GM12891 (cell line): ENCODE measurements around the gene VPS37D.
"Not testable (repeated sequence)": the region's sequence is repeated elsewhere in the genome, so short reads cannot be mapped to it uniquely, and the experiment has no call there.

Experiments used
- DNase-seq: peaks from one replicate; pipeline ENCODE4 v3.0.0; 2011; ENCODE audit warnings: low spot score; ENCODE audit not compliant: insufficient read length
- FAIRE-seq: peaks from 2 replicates; lab custom pipeline; 2011; peaks lifted over from hg19 to GRCh38; lab: Jason Lieb, UNC
- PAX5 ChIP-seq: IDR thresholded peaks from 2 replicates; pipeline ENCODE4 v1.6.1; 2011; ENCODE audit warnings: low read length, moderate library complexity, mild to moderate bottlenecking; ENCODE audit not compliant: insufficient read depth, severe bottlenecking
- POLR2A ChIP-seq: IDR thresholded peaks from 2 replicates; pipeline ENCODE4 v1.6.1; 2011; ENCODE audit warnings: low read depth, low read length, control low read depth
- POLR2AphosphoS5 ChIP-seq: IDR thresholded peaks from 2 replicates; pipeline ENCODE4 v1.6.1; 2011; ENCODE audit warnings: low read depth, low read length, control low read depth
- POU2F2 ChIP-seq: IDR thresholded peaks from 2 replicates; pipeline ENCODE4 v1.6.1; 2011; ENCODE audit warnings: low read depth, mild to moderate bottlenecking, control low read depth, low read length, moderate library complexity
- SPI1 ChIP-seq: IDR thresholded peaks from 2 replicates; pipeline ENCODE4 v1.6.1; 2011; ENCODE audit warnings: low read depth, low read length, control low read depth
- TAF1 ChIP-seq: IDR thresholded peaks from 2 replicates; pipeline ENCODE4 v1.6.1; 2011; ENCODE audit warnings: low read depth, low read length, control low read depth

Gene VPS37D

DNA sequence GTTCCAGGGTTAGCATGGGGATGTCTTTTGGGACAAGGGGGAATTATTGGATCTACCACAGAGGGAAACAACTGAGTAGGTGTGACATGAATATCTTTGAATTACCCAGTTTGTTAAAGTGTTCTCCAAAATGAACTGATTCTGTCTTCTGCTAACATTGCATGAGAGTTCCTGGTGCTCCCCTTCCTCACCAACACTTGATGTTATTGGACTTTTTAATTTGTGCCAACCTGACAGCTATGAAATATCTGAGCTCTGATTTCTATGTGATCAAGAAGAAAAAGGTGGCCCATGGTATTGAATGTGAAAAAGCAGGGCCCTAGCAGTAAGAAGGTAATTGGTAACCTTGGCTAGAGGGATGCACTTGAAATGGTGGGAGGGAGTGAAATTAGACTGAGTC is 4.6 kb upstream of the VPS37D start:
- DNase-seq (no peak), FAIRE-seq (no peak)
- TF ChIP-seq POLR2A, result no peak

GRCh38 chr7:73668103-73668885 is 663 bp downstream of the VPS37D start:
- DNase-seq, result no peak
- FAIRE-seq, result peak; percentile 52

GRCh38 chr7:73668886-73669230 is 1.2 kb downstream of the VPS37D start:
- no peak for TF ChIP-seq POU2F2
- TF ChIP-seq TAF1, result no peak
- TF ChIP-seq SPI1, result no peak
- TF ChIP-seq POLR2A, result no peak
- no peak for TF ChIP-seq PAX5
- TF ChIP-seq POLR2AphosphoS5, result no peak
- no peak for FAIRE-seq
- no peak for DNase-seq

More at GRCh38 chr7:73668103-73668885, 663 bp downstream of the VPS37D start:
- no peak for TF ChIP-seq SPI1

DNA sequence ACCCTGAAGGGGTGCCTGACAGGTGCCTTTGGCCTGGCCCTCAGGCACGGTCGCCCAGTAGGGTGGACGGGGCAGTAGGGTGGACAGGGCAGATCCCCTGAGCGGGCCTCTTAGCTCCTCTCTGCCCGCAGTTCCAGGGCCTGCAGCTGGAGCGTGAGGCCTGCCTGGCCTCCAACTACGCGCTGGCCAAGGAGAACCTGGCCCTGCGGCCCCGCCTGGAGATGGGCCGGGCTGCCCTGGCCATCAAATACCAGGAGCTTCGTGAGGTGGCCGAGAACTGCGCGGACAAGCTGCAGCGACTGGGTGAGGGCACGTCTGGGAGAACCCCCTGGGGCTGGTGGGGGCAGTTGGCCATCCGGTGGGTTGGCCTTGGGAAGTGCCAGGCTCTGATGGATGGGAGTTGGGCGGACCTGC is 1.7 kb downstream of the VPS37D start:
- DNase-seq (no peak), FAIRE-seq (no peak)
- TF ChIP-seq PAX5, result no peak
- no peak for TF ChIP-seq SPI1

DNA sequence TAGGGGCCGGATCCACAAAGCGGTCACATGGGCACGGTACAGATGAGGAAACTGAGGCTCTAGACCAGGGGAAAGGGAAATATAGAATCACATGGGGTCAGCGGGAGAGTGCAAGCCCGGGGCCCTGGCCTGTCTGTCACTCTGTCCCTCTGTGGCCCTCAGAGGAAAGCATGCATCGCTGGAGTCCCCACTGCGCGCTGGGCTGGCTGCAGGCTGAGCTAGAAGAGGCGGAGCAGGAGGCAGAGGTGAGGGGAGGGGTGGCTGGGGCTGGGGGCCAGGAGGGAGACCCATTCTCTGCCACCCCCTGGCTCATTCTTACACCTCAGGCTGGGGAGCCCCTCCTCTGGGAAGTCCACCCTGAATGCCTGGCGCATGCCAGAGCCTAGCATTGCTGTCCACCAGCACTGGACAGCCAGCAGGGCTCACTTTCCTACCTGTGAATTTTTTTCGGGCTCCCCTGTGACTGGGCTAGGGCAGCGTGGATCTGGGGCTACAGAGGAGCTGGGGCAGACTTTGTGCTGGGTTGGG is 2.3 kb downstream of the VPS37D start:
- no peak for FAIRE-seq
- TF ChIP-seq POU2F2 (no peak), TAF1 (no peak), POLR2AphosphoS5 (no peak), PAX5 (no peak), SPI1 (no peak), POLR2A (no peak)

DNA sequence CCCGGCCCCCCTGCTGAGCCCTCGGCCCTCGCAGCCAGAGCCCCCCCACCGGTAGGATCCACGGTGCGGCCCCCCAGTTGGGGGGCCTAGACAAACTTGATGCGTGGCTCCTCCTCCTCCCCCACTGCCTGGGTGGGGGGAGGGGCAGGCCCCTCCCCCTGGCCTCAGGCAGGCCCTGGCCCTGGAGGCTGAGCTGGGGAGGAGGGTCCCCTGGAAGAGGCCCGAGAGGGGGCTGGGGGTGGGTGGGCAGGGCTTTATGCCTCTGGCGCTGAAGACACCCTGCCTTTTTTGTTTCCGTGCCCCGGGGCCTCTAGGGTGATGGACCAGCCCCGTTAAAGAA is 3.7 kb downstream of the VPS37D start:
- TF ChIP-seq POLR2AphosphoS5 (no peak), PAX5 (no peak)
- no peak for FAIRE-seq
- DNase-seq, result no peak

More for the DNA sequence above, 2.3 kb downstream of the VPS37D start:
- no peak for DNase-seq

DNA sequence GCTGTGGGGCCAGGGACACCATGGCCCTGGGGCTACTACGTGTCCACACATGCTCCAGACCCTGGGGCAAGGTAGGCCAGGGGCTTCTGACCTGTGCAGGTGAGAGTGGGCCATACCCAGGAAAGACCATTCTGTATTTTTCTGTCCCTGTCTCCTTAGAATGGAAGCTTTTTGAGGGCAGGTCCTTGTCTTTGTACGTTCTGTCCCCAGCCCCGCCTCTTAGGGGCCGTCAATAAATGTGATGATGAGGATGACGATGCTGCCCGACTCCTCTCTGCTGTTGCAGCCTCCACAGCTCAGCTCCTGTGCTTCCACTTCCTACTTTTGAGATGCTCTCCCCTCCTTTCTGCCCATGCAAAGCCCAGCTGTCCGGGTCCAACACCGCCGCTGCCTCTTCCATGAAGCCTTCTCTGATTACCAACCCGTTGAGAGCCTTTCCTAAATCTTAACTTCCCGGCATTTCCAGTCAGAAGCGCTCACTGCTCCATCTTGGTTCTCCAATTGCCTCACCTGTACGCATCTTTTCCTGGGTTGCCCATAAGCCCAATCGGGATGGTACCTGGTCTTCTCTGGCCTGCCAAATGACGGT is 4.3 kb downstream of the VPS37D start:
- TF ChIP-seq TAF1 (no peak), SPI1 (no peak), POU2F2 (no peak), POLR2AphosphoS5 (no peak), POLR2A (no peak), PAX5 (no peak)
- DNase-seq, result no peak
- no peak for FAIRE-seq

DNA sequence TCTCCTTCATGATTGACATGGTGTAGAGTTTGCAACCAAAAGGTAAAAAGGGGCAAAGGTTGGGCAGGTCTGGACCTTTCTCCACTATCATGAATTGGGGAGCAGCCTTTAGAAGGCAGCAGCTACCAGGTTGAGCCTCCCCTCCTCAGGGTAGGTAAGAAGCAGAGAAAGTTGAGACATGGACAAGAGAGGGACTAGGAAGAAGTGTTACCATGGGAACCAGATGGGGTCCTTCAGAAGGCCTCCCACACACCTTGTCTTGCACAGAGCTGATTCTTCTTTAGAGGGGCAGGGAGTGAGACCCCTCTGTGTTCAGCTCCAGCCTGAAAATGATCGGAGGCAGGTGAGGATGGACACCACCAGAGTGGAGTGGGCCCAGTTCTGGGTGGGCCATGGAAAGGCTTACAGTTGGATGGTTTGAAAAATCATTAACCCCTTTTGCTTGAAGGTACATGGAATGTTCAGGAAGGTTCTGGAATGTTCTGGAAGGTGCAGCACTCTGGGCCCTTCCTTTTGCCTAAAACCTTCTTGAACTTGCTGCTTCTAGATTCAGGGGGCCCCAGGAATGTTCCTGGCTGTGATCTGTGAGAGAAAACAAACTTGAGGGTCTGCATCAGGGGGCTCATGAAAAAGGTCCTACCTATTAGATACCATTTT is 7.0 kb downstream of the VPS37D start:
- no peak for FAIRE-seq
- TF ChIP-seq POLR2A, result no peak
- no peak for TF ChIP-seq PAX5
- no peak for DNase-seq

DNA sequence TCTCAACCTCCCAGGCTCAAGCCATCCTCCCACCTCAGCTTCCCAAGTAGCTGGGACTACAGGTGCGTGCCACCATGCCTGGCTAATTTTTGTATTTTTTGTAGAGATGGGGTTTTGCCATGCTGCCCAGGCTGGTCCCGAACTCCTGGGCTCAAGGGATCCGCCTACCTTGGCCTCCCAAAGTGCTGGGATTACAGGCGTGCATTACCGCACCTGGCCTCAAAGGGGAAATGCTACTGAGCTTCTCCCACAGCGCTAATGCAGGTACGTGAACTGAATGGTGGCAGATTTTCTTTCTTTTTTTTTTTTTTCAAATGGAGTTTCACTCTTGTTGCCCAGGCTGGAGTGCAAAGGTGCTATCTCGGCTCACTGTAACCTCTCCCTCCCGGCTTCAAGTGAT is 8.4 kb downstream of the VPS37D start:
- not testable (repeated sequence) for FAIRE-seq, DNase-seq

GRCh38 chr7:73678862-73679261 is 11.2 kb downstream of the VPS37D start:
- TF ChIP-seq POU2F2, result no peak
- TF ChIP-seq TAF1, result no peak
- no peak for TF ChIP-seq POLR2AphosphoS5
- no peak for TF ChIP-seq PAX5
- no peak for TF ChIP-seq POLR2A
- TF ChIP-seq SPI1, result no peak
- FAIRE-seq (no peak), DNase-seq (no peak)

GRCh38 chr7:73679709-73680108 is 12.1 kb downstream of the VPS37D start:
- FAIRE-seq, result no peak
- DNase-seq, result no peak
- TF ChIP-seq TAF1 (no peak), PAX5 (no peak), POLR2AphosphoS5 (no peak)
